GM19468 (cell line): ENCODE data around the gene DDX42.
"Not testable (repeated sequence)": the region's sequence is repeated elsewhere in the genome, so short reads cannot be mapped to it uniquely, and the experiment has no call there.

Source experiments
- ATAC-seq: cut with Tn5 transposase; IDR thresholded peaks from one replicate; pipeline ENCODE4 v1.9.1; 2021; ENCODE audit warnings: mild to moderate bottlenecking, moderate library complexity, moderate number of reproducible peaks; ENCODE audit not compliant: unreplicated experiment; ENCODE audit errors: extremely low read depth

The DDX42 gene

DNA sequence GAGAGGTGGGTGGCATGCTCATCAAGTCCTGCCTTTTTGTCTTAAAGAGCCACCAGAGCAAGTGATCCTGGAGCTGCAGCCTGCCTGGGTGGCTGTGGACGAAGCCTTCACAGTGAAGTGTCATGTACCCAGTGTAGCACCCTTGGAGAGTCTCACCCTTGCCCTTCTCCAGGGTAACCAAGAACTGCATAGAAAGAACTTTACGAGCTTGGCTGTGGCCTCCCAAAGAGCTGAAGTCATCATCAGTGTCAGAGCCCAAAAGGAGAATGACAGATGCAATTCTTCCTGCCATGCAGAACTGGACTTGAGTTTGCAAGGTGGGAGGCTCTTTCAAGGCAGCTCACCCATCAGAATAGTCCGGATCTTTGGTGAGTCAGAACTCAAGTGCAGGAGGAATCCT lies 85.3 kb downstream of the DDX42 start:
- no peak for ATAC-seq

DNA sequence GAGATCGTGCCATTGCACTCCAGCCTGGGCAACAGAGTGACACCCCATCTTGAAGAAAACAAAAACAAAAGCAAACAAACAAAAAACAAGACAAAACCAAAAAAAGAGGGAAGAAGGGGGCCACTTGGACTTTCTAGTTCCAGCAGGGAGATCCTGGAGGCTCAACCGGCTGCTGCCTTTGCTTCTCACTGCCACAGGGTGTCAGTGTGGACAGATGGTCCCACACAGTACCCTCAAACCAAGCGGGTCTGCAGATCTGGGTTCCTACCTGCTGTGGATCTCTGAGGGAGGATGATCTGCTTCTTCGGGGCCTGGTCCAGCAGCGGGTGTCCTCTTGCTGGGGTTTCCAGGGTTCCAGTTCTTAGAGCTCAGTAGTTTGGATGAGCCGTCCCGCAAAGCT lies 92.7 kb downstream of the DDX42 start:
- ATAC-seq = not testable (repeated sequence)
